Fibroblast of lung (primary cell): ENCODE results near the gene ATG10. TPM values are rescaled to one million over a fixed set of nuclear protein-coding genes. Genes with fewer than 3 reads are reported as not detected.

Source experiments
- DNase-seq, 2 donors: peaks; one replicate each; pipeline versions ENCODE4 v3.0.0 to v3.0.0-alpha.2; 2010; ENCODE audit warnings: low read depth in 2 of 2
- H2AFZ ChIP-seq: 2 replicates; pipeline ENCODE4 v1.5.1; 2012; ENCODE audit warnings: low read length, control low read depth, inconsistent platforms
- H3K27ac ChIP-seq: 2 replicates; pipeline ENCODE4 v1.5.1; 2011; ENCODE audit warnings: low read length, control low read depth; ENCODE audit not compliant: insufficient read depth
- H3K27me3 ChIP-seq: 2 replicates; pipeline ENCODE4 v1.5.1; 2011; ENCODE audit warnings: mild to moderate bottlenecking, low read length; ENCODE audit not compliant: control insufficient read depth, insufficient read depth
- H3K36me3 ChIP-seq: 2 replicates; pipeline ENCODE4 v1.5.1; 2011; ENCODE audit warnings: low read length; ENCODE audit not compliant: control insufficient read depth, insufficient read depth
- H3K4me1 ChIP-seq: 2 replicates; pipeline ENCODE4 v1.5.1; 2011; ENCODE audit warnings: low read length; ENCODE audit not compliant: control insufficient read depth, insufficient read depth; ENCODE audit errors: extremely low read depth
- H3K4me2 ChIP-seq: 2 replicates; pipeline ENCODE4 v1.5.1; 2011; ENCODE audit warnings: low read length, control low read depth; ENCODE audit not compliant: insufficient read depth; ENCODE audit errors: extremely low read depth
- H3K4me3 ChIP-seq, 4 experiments: fragments of 200-600 bp in 1 of 4; sonication (generic) in 1 of 4; replicated peaks in 1 of 4; 2 replicates each; pipeline ENCODE4 v1.5.1; 2011 to 2016; ENCODE audit warnings: low read length in 4 of 4, low read depth in 3 of 4, mild to moderate bottlenecking in 3 of 4, control low read depth in 2 of 4, inconsistent platforms in 1 of 4, mixed read lengths in 1 of 4; ENCODE audit not compliant: insufficient read depth in 1 of 4; ENCODE audit errors: control extremely low read depth in 1 of 4
- H3K79me2 ChIP-seq: 2 replicates; pipeline ENCODE4 v1.5.1; 2012; ENCODE audit warnings: mild to moderate bottlenecking, low read length, inconsistent platforms; ENCODE audit not compliant: control insufficient read depth, insufficient read depth
- H3K9ac ChIP-seq: 2 replicates; pipeline ENCODE4 v1.5.1; 2011; ENCODE audit warnings: mild to moderate bottlenecking, low read length, control low read depth; ENCODE audit not compliant: insufficient read depth
- H3K9me3 ChIP-seq: 2 replicates; pipeline ENCODE4 v1.5.1; 2012; ENCODE audit warnings: low read depth, low read length; ENCODE audit not compliant: control insufficient read depth, insufficient read depth
- H4K20me1 ChIP-seq: 2 replicates; pipeline ENCODE4 v1.5.1; 2011; ENCODE audit warnings: low read length; ENCODE audit not compliant: control insufficient read depth, insufficient read depth; ENCODE audit errors: extremely low read depth
- EZH2 ChIP-seq: IDR thresholded peaks from 2 replicates; pipeline ENCODE4 v1.5.1; 2012; ENCODE audit warnings: low read length, control low read depth, mild to moderate bottlenecking; ENCODE audit errors: missing control alignments
- polyA plus RNA-seq, 2 donors: library from polyadenylated mRNA; depleted of rRNA in 1 of 2; stranded (reverse) in 1 of 2; unstranded in 1 of 2; fragments of >200 nt; gene quantifications; 2 replicates each; pipeline ENCODE4 v1.2.1, GENCODE V29; 2011 to 2012; ENCODE audit warnings: missing spikeins in 1 of 2
- total RNA-seq: library from RNA; depleted of rRNA; stranded (reverse); fragments of >200 nt; gene quantifications from 2 replicates; pipeline ENCODE4 v1.2.1, GENCODE V29; 2014
- TF ChIP-seq, protein P1 (sequence below), 2 donors: IDR thresholded peaks in 1 of 2; conservative IDR thresholded peaks in 1 of 2; 1 replicate in 1 of 2; 2 replicates in 1 of 2; pipeline ENCODE4 v1.5.1; 2011 to 2012; ENCODE audit warnings: low read length in 2 of 2, control low read depth in 1 of 2, inconsistent platforms in 1 of 2, low read depth in 1 of 2, mild to moderate bottlenecking in 1 of 2

Gene ATG10
- total and polyA plus RNA-seq, 2 donors (not counting 1 experiment from before 2014, with no cell fraction given): 2.5 to 8.8 TPM

DNA sequence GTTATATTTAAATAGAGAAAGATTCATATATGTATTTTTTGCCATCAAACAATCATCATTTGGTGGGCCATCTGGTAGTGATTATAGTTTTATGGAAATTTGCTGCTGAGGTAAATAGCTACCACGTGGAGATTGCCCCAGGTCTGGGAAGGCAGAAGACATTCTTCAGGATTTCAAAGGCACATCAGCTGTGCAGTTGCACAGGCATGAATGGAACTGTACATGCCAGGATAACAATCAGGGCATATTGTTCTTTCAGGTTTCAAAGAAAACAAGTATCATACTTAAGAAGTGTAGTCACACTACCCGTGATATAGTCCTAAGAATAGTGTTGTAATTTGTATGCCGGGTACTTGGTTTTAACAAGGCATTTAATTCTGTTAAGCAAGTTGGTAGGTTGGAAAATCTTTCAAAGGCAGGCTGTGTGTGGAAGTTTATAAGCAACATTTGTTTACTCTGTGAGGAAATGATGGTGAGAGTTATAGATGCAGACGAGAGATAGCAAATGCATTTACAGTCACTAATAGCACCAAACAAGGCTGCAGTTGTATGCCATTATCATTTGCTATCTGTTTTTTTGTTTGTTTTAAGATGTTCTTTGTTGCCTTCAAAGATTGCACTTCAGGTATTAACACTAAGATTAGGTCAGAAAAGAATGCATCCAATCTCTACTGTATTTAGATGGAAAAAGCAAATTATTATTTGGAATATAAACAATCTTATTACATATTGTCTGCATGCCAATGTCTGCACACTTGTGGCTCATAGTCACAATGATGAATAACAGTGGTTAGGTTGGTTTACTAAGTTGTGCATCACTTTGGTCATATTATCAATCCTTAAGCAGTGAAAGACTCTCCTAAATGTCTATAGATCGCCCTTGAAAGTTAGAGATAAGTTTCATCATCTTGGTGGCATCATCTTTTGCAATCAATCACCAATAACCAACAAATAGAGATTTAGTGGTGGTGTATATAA, 251.1 kb downstream of the ATG10 start:
- Histone ChIP-seq H3K27me3 (no peaks in the 10 kb centered on the region), H3K9me3 (no peaks in the 10 kb centered on the region), H4K20me1 (no peaks in the 10 kb centered on the region), H3K4me1 (peaks cover 6% of the 10 kb centered on the region), H3K27ac (no peak overlapping the region), H3K79me2 (no peaks in the 10 kb centered on the region), H3K9ac (no peak overlapping the region), H3K36me3 (no peaks in the 10 kb centered on the region), H3K4me2 (no peak overlapping the region), H2AFZ (no peak overlapping the region), H3K4me3 (no peak overlapping the region)
- DNase-seq: peak in 1 of 2 donors; percentile 56
- TF ChIP-seq, protein P1, sequence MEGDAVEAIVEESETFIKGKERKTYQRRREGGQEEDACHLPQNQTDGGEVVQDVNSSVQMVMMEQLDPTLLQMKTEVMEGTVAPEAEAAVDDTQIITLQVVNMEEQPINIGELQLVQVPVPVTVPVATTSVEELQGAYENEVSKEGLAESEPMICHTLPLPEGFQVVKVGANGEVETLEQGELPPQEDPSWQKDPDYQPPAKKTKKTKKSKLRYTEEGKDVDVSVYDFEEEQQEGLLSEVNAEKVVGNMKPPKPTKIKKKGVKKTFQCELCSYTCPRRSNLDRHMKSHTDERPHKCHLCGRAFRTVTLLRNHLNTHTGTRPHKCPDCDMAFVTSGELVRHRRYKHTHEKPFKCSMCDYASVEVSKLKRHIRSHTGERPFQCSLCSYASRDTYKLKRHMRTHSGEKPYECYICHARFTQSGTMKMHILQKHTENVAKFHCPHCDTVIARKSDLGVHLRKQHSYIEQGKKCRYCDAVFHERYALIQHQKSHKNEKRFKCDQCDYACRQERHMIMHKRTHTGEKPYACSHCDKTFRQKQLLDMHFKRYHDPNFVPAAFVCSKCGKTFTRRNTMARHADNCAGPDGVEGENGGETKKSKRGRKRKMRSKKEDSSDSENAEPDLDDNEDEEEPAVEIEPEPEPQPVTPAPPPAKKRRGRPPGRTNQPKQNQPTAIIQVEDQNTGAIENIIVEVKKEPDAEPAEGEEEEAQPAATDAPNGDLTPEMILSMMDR (conservative IDR thresholded peaks at IDR 0.05 in 1 of 2, IDR thresholded peaks at IDR 0.05 in 1 of 2; ENCODE audit: low read depth in 1 of 2, low read length in 2 of 2): no peak
- TF ChIP-seq EZH2: no peak

DNA sequence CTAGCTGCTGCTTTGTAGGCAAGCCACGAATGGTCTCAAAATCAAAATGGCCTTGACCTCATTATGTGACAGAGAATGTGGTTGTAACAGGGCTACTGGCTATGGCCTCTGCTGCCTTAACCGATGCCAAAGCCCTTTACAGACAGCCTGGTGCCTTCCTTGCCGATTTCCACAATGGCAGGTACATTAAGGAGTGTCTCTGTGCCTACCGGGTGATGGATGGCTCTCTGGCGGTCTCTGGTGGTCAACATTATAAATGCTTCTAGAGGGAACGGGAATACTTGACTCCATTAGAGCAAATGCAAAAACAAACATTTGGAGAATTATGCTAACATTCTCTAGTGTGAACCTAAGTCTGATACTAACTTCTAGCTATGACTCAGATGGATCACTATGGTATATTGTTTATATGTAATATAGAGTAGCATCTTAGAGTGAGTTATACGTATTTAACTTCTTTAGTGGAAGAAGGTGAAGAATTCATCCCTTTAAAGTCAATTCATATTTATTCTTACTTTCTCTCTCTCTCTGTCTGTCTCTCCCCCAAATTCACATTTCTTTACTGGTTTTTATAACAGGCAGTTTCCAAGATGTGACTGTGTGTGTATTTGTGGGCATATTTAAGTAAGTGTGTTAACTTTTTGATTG, 253.8 kb downstream of the ATG10 start:
- peaks cover 6% of the 10 kb centered on the region for H3K4me1 ChIP-seq
- peak overlapping the region; percentile 62 for H3K4me2 ChIP-seq
- TF ChIP-seq EZH2: no peak
- TF ChIP-seq, protein P1 (conservative IDR thresholded peaks at IDR 0.05 in 1 of 2, IDR thresholded peaks at IDR 0.05 in 1 of 2; ENCODE audit: low read depth in 1 of 2, low read length in 2 of 2): peak; percentile 84 to 85
- peak; percentile 40 to 75 for DNase-seq
- no peaks in the 10 kb centered on the region for H3K27me3 ChIP-seq
- no peaks in the 10 kb centered on the region for H3K79me2 ChIP-seq
- H4K20me1 ChIP-seq: no peaks in the 10 kb centered on the region
- no peak overlapping the region for H3K9ac ChIP-seq
- peak overlapping the region; percentile 85 for H2AFZ ChIP-seq
- no peak overlapping the region for H3K27ac ChIP-seq
- H3K36me3 ChIP-seq: no peaks in the 10 kb centered on the region
- H3K9me3 ChIP-seq: no peaks in the 10 kb centered on the region
- no peak overlapping the region for H3K4me3 ChIP-seq

DNA sequence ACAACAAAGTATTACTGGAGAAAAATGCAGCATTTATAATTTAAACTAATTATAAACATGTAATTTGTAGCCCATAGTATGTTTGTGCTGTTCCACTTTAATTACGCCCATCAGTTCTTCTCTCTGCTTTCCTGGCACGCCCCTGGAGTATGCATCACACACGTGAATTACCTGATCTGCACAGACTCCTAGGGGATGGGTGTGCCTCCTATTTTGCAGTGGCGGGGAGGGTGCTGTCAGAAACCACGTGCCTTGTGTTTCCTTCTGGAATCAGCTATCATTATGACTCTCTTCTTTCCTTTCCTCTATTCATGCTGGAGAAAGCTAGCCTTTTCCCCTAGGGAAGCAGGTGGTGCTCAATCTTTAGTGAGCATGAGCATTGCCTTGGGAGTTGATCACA, 263.1 kb downstream of the ATG10 start:
- H2AFZ ChIP-seq: no peak overlapping the region
- H3K9me3 ChIP-seq: no peaks in the 10 kb centered on the region
- DNase-seq: no peak
- no peak overlapping the region for H3K4me2 ChIP-seq
- H3K4me1 ChIP-seq: no peaks in the 10 kb centered on the region
- no peaks in the 10 kb centered on the region for H3K27me3 ChIP-seq
- H3K9ac ChIP-seq: no peak overlapping the region
- H3K27ac ChIP-seq: no peak overlapping the region
- no peak overlapping the region for H3K4me3 ChIP-seq
- H3K79me2 ChIP-seq: no peaks in the 10 kb centered on the region
- H4K20me1 ChIP-seq: no peaks in the 10 kb centered on the region
- no peaks in the 10 kb centered on the region for H3K36me3 ChIP-seq
- TF ChIP-seq EZH2: no peak
- TF ChIP-seq, protein P1 (conservative IDR thresholded peaks at IDR 0.05 in 1 of 2, IDR thresholded peaks at IDR 0.05 in 1 of 2; ENCODE audit: low read depth in 1 of 2, low read length in 2 of 2): no peak
